ENCODE measurements around the gene CRTC3. TPM values are rescaled to one million over a fixed set of nuclear protein-coding genes. Genes with fewer than 3 reads are reported as not detected.

CRTC3 gene
- total RNA-seq, 4 donors from 2014 or later, result 46.4 to 66.8 (median 59.8) TPM

- Histone ChIP-seq H3K9me3 (no peaks in the 10 kb centered on the region), H3K36me3 (peaks cover 64 to 80% (median 79%) of the 10 kb centered on the region in 4 donors), H3K27ac (replicated peaks in 1 of 4) (no peak overlapping the region), H3K4me1 (no peaks in the 10 kb centered on the region), H3K27me3 (no peaks in the 10 kb centered on the region), H3K4me3 (no peak overlapping the region)
- intact Hi-C loops (cut with DNase I), result no loop called here
- WGBS, result 75% methylated on average over 12 of the region's 12 CpGs
- TF ChIP-seq EP300 (IDR thresholded peaks at IDR 0.05) (no peak), POLR2AphosphoS5 (IDR thresholded peaks at IDR 0.05) (no peak), CTCF (IDR thresholded peaks at IDR 0.05) (no peak), POLR2A (IDR thresholded peaks at IDR 0.05; ENCODE audit: low read depth) (no peak)
- DNase-seq (ENCODE audit: extremely low spot score), result no peak
Measured at GRCh38 chr15:90638201-90638691, 108.5 kb downstream of the CRTC3 start.

DNA sequence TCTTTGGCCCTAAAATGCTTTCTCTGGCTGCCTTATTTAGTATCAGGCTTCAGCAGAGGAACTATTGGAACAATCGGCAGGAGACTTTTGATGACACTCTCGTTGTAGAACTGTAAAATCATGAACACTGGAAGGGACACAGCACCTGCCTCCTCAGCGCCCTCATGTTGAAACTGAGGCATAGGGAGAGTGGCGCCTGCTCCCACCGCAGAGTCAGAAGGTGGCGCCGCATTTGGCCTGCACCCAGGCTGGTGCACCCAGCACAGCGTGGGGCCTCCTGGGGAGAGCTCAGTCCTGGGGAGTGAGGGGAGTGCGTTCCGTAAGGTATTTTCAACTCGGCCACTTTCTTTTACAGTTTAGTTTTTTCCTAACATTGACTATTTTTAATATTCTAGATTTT, 109.2 kb downstream of the CRTC3 start:
- Histone ChIP-seq H3K36me3 (peaks cover 66 to 80% (median 80%) of the 10 kb centered on the region in 4 donors), H3K27ac (replicated peaks in 1 of 4) (no peak overlapping the region), H3K27me3 (no peaks in the 10 kb centered on the region), H3K4me3 (no peak overlapping the region), H3K4me1 (no peaks in the 10 kb centered on the region), H3K9me3 (no peaks in the 10 kb centered on the region)
- 86% methylated on average over 11 of the region's 11 CpGs for WGBS
- no peak for DNase-seq (ENCODE audit: extremely low spot score)
- TF ChIP-seq EP300 (IDR thresholded peaks at IDR 0.05), result no peak
- no peak for TF ChIP-seq POLR2A (IDR thresholded peaks at IDR 0.05; ENCODE audit: low read depth)
- TF ChIP-seq POLR2AphosphoS5 (IDR thresholded peaks at IDR 0.05), result no peak
- no peak for TF ChIP-seq CTCF (IDR thresholded peaks at IDR 0.05)
- intact Hi-C loops (cut with DNase I), result no loop called here

DNA sequence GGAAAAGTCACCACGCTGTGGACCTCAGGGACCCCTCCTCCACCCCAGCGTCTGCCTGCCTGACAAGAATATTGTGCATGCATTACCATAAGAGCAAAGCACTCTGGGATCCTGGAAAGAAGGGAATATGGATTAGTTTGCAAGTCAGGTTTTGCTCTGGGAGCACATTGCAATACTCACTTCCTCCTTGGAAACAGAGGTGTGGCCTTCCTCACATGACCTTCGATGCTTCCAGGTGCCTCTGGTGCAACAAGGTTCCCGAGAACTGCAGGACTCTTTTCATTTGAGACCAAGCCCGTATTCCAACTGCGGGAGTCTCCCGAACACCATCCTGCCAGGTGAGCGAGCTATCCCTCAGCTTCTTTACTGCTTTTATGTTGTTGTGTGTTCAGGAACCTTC, 111.1 kb downstream of the CRTC3 start:
- intact Hi-C loops (cut with DNase I), result no loop called here
- peaks cover 54 to 76% (median 72%) of the 10 kb centered on the region in 4 donors for H3K36me3 ChIP-seq

GRCh38 chr15:90641581-90642463, 112.1 kb downstream of the CRTC3 start:
- TF ChIP-seq CTCF (IDR thresholded peaks at IDR 0.05) (no peak), POLR2AphosphoS5 (IDR thresholded peaks at IDR 0.05) (no peak), POLR2A (IDR thresholded peaks at IDR 0.05; ENCODE audit: low read depth) (no peak), EP300 (IDR thresholded peaks at IDR 0.05) (no peak)
- no peak overlapping the region for H3K27ac ChIP-seq (replicated peaks in 1 of 4)
- no peak overlapping the region for H3K4me3 ChIP-seq
- intact Hi-C loops (cut with DNase I), result no loop called here
- no peaks in the 10 kb centered on the region for H3K9me3 ChIP-seq
- no peaks in the 10 kb centered on the region for H3K27me3 ChIP-seq
- no peak for DNase-seq (ENCODE audit: extremely low spot score)
- H3K4me1 ChIP-seq, result no peaks in the 10 kb centered on the region
- 86% methylated on average over 15 of the region's 16 CpGs for WGBS
- peaks cover 54 to 76% (median 72%) of the 10 kb centered on the region in 4 donors for H3K36me3 ChIP-seq

More for the DNA sequence above, 111.1 kb downstream of the CRTC3 start:
- TF ChIP-seq CTCF (IDR thresholded peaks at IDR 0.05), result no peak
- no peak for TF ChIP-seq POLR2AphosphoS5 (IDR thresholded peaks at IDR 0.05)
- H3K27me3 ChIP-seq, result no peaks in the 10 kb centered on the region
- no peak overlapping the region for H3K27ac ChIP-seq (replicated peaks in 1 of 4)
- no peak for DNase-seq (ENCODE audit: extremely low spot score)
- no peaks in the 10 kb centered on the region for H3K4me1 ChIP-seq
- WGBS, result 92% methylated on average over 8 of the region's 8 CpGs
- no peaks in the 10 kb centered on the region for H3K9me3 ChIP-seq
- H3K4me3 ChIP-seq, result no peak overlapping the region

All from esophagus muscularis mucosa (tissue), 4 donors.